ENCODE results near the gene ELAVL1. TPM values are rescaled to one million over a fixed set of nuclear protein-coding genes. Genes with fewer than 3 reads are reported as not detected.
A peak's percentile ranks its signal among the peaks of the same experiment; 100 is the strongest.

Gene ELAVL1
- total and polyA plus RNA-seq, 2 of the 13 experiments (the other 11 are each of a cell fraction or from before 2014, with no cell fraction given), result 27.9 to 38.4 TPM

- TF ChIP-seq CBFB (CRISPR knock-in tag; IDR thresholded peaks at IDR 0.05), result peak; percentile 66; the same call in 1 of the 2 replicates
- TF ChIP-seq ZNF552 (CRISPR knock-in tag; IDR thresholded peaks at IDR 0.05; ENCODE audit: borderline replicate concordance), result peak; percentile 47; the same call in 1 of the 2 replicates
- no peak for TF ChIP-seq U2AF2 (IDR thresholded peaks at IDR 0.05; ENCODE audit: low read depth, low read length)
- no peak; the same call in 1 of the 2 replicates for TF ChIP-seq ZNF782 (CRISPR knock-in tag; IDR thresholded peaks at IDR 0.05; ENCODE audit: borderline replicate concordance)
- TF ChIP-seq ZBTB49 (CRISPR knock-in tag; IDR thresholded peaks at IDR 0.05; ENCODE audit: borderline replicate concordance), result no peak
- TF ChIP-seq PBX2 (CRISPR knock-in tag; IDR thresholded peaks at IDR 0.05), result no peak
- TF ChIP-seq HMGXB4 (CRISPR knock-in tag; IDR thresholded peaks at IDR 0.05; ENCODE audit: borderline replicate concordance in 1 of 2, low read depth in 1 of 2), result peak; percentile 72 to 75; a peak in 3 of 4 replicates
- no peak for TF ChIP-seq SNAPC5 (CRISPR knock-in tag; IDR thresholded peaks at IDR 0.05; ENCODE audit: borderline replicate concordance)
Measured at GRCh38 chr19:7919610-7920518, 85.6 kb downstream of the ELAVL1 start, which contains the start of gene SNAPC2 (continued).
